GM12875 (cell line): ENCODE results near the gene TATDN2.
A peak's percentile ranks its signal among the peaks of the same experiment; 100 is the strongest.

Experiments used
- H3K4me3 ChIP-seq: one replicate; pipeline ENCODE4 v1.5.1; 2011; ENCODE audit warnings: low read depth, low read length, control low read depth
- TF ChIP-seq, protein P1 (sequence below): IDR thresholded peaks from 2 replicates; pipeline ENCODE4 v1.5.1; 2011; ENCODE audit warnings: low read depth, mild to moderate bottlenecking, control low read depth, inconsistent platforms, low read length, moderate library complexity, borderline replicate concordance; ENCODE audit not compliant: insufficient read depth

Gene TATDN2

DNA sequence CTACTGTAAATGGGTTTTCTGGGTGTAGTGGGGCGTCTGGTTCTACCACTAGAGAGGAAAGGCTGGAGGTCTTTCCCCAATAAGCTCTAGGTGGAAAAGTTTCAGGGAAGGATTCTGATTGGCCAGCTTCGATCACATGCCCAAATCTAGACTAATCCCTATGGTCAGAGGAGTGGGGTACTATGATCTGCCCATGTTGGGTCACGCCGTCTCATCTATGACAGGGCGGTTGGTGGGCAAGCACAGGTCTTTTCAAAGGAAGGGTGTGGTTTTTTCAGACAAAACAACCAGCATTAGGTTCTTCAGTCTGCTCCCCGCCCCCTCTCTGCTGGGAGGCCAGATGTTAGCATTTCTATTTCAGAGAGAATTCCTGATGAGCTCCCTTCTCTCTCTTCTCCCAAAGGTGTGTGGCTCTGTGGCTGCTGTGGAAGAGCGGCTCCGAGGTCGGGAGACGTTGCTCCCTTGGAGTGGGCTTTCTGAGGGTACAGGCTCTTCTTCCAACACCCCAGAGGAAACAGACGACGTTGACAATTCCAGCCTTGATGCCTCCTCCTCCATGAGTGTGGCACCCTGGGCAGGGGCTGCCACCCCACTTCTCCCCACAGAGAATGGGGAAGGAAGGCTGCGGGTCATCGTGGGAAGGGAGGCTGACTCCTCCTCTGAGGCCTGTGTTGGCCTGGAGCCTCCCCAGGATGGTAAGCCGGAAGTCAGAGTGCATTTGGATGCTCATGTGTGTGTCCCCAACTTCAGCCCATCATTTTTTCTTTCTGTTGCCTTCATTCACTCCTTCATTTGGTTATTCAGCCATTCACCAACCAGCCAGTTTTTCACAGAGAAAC is 9.7 kb upstream of the TATDN2 start:
- TF ChIP-seq, protein P1, sequence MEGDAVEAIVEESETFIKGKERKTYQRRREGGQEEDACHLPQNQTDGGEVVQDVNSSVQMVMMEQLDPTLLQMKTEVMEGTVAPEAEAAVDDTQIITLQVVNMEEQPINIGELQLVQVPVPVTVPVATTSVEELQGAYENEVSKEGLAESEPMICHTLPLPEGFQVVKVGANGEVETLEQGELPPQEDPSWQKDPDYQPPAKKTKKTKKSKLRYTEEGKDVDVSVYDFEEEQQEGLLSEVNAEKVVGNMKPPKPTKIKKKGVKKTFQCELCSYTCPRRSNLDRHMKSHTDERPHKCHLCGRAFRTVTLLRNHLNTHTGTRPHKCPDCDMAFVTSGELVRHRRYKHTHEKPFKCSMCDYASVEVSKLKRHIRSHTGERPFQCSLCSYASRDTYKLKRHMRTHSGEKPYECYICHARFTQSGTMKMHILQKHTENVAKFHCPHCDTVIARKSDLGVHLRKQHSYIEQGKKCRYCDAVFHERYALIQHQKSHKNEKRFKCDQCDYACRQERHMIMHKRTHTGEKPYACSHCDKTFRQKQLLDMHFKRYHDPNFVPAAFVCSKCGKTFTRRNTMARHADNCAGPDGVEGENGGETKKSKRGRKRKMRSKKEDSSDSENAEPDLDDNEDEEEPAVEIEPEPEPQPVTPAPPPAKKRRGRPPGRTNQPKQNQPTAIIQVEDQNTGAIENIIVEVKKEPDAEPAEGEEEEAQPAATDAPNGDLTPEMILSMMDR, result no peak
- H3K4me3 ChIP-seq, result no peak overlapping the region

DNA sequence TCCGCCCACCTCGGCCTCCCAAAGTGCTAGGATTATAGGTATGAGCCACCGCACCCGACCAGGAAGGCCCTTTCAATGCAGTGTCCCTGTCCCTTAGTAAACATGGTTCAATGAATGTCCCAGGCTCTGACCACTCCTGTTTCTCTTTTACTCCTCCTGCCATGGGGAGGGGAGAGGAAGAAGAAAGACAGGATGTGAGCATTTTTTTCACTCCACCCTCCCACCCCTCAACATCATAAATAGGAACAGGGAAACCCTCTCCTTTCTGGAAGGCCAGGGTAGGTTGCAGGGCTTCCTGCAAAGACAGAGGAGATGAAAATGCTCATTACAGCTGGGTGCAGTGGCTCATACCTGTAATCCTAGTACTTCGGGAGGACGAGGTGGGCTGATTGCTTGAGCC is 7.5 kb upstream of the TATDN2 start:
- TF ChIP-seq, protein P1, result no peak

DNA sequence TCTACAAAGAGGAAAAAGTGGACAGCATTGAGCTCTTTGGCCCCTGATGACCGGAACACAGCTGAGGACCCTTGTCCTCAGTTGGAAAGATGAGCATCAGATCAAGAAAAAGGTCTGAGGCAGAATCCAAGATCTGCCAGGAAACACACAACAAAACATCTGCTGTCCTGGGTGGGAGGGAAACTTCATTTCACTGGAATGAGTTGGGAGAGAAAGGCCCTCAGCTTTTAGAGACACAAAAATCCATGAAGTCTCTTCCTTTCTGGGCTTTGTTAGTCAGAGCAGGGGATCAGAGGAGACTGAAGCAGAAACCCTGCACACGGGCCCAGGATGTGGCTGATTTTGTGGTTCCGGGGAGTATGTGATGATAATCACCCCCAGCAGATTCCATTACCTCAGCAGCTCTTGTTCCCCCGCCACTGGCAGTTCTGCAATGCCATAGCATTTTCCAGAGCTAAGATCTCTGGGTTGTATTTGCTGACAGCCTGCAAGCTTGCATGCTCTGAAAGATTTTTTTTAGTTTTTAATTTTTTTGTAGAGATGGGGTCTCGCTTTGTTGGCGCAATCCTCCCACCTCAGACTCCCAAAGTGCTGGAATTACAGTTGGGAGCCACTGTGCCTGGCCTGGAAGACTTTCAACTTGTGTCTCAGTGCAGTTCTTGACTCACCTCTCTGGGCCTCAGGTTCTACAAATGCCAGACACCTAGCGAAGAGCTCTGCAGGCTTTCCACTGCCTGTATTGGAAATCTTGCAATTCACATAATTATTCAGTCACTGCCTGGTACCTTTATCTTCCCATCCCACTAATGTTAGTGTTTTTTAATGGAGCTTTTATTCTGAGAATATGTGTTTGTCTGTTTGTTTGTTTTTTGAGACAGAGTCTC is 5.8 kb upstream of the TATDN2 start:
- no peak overlapping the region for H3K4me3 ChIP-seq
- TF ChIP-seq, protein P1, result no peak

More for the DNA sequence above, 7.5 kb upstream of the TATDN2 start:
- no peak overlapping the region for H3K4me3 ChIP-seq

DNA sequence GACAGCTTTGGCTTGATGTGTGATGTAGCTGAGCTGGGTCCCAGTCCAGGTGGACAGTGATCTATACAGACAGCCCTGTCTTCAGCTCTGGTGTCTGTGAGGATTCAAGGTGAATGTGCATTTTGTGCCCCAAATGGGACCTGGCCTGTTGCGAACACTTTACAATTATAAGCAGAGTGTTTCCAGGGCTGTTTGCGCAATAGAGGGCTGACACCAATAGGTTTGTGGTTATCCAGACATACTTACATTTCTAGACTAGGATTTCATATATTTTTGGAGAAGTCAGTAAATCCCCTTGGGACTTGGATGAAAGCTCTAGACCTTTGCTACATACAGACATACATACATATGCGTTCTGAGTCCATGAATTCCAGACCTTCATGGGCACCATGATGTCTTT is 4.2 kb upstream of the TATDN2 start:
- TF ChIP-seq, protein P1, result no peak
- H3K4me3 ChIP-seq, result no peak overlapping the region

DNA sequence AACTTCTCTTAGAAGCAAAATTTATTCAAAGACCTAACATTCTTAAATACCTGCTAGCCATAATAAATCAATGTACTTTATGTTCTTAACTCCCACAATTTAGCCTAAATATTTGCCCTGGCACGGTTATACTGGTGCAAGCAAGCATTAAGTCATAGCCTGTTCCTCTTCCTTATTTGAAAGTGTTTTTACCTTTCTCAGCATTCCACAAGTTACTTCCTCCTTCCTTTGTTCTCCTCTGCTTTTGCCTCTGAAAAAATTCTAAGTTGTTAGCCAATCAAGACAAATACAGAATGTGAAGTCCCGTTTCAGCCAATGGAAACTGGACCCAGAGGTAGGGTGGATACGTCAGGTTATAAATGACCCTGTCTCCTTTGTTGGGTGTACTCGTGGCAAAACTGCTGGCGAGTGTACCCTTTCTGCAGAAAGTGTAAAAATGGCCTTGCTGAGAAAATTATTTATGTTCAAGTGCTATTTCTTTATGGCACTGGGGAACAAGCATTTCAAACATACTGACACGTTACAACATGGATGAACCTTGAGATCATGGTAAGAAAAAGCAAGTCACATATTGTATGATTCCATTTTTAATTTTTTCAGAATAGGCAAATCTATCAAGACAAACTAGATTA is 3.1 kb upstream of the TATDN2 start:
- TF ChIP-seq, protein P1, result no peak
- no peak overlapping the region for H3K4me3 ChIP-seq

DNA sequence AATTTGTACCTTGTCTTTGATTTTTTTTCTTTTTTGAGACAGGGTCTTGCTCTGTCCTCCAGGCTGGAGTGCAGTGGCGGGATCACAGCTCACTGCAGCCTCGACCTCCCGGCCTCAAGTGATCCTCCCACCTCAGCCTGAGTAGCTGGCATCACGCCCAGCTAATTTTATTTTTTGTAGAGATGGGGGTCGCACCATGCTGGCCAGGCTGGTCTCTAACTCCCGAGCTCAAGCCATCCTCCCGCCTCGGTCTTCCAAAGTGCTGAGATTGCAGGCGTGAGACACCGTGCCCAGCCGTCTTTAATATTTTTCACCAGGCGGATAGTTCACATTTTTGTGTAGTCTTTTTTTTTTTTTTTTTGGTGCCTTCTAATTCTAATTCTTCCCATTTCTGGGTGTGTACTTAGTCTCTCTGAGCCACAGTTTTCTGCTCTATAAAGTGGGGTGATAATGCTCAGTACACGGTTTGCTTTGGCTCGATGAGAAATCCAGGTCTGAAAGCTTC is 528 bp upstream of the TATDN2 start:
- TF ChIP-seq, protein P1, result no peak
- peak overlapping the region; percentile 91 for H3K4me3 ChIP-seq
